Spleen (tissue), 7 donors: ENCODE data around the gene CPA5.

ENCODE experiments used
- POLR2A ChIP-seq, 3 donors: fragments of 450-650 bp; IDR thresholded peaks; one replicate each; pipeline ENCODE4 v1.5.1; 2017; ENCODE audit warnings: antibody characterized with exemption in 3 of 3, mild to moderate bottlenecking in 1 of 3
- POLR2AphosphoS5 ChIP-seq, 3 donors: sonication (generic); formaldehyde crosslinking; IDR thresholded peaks; one replicate each; pipeline ENCODE4 v1.5.1; 2017; ENCODE audit warnings: antibody characterized with exemption in 3 of 3
- TF ChIP-seq, protein P1 (sequence below), 11 experiments: fragments of 200-600 bp in 7 of 11; fragments of 450-650 bp in 4 of 11; sonication (generic) in 4 of 11; IDR thresholded peaks in 8 of 11; conservative IDR thresholded peaks in 3 of 11; 1 replicate in 7 of 11; 2 replicates in 4 of 11; pipeline versions ENCODE4 v1.4.0 to v1.8.0; 2016 to 2021; ENCODE audit warnings: antibody characterized with exemption in 11 of 11, inconsistent platforms in 4 of 11, mild to moderate bottlenecking in 1 of 11
- donor health status: DM: no; HTN: no; CAD: no; lungs with moderate emphysema.
- donor health status: DM: no; HTN: no; CAD: no.
- donor health status: DM: no; HTN: no; CAD: no.

GRCh38 chr7:130303551-130303950 is 41.1 kb upstream of the CPA5 start:
- TF ChIP-seq, protein P1, sequence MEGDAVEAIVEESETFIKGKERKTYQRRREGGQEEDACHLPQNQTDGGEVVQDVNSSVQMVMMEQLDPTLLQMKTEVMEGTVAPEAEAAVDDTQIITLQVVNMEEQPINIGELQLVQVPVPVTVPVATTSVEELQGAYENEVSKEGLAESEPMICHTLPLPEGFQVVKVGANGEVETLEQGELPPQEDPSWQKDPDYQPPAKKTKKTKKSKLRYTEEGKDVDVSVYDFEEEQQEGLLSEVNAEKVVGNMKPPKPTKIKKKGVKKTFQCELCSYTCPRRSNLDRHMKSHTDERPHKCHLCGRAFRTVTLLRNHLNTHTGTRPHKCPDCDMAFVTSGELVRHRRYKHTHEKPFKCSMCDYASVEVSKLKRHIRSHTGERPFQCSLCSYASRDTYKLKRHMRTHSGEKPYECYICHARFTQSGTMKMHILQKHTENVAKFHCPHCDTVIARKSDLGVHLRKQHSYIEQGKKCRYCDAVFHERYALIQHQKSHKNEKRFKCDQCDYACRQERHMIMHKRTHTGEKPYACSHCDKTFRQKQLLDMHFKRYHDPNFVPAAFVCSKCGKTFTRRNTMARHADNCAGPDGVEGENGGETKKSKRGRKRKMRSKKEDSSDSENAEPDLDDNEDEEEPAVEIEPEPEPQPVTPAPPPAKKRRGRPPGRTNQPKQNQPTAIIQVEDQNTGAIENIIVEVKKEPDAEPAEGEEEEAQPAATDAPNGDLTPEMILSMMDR (IDR thresholded peaks at IDR 0.05 in 8 of 11, conservative IDR thresholded peaks at IDR 0.05 in 3 of 11) = no peak
- TF ChIP-seq POLR2A (IDR thresholded peaks at IDR 0.05) (no peak), POLR2AphosphoS5 (IDR thresholded peaks at IDR 0.05) (no peak)
